Muscle of back (tissue), 11 donors: Measurements from ENCODE around the gene PFN4. TPM values are rescaled to one million over a fixed set of nuclear protein-coding genes. Genes with fewer than 3 reads are reported as not detected.

ENCODE experiments used
- DNase-seq, 3 donors: peaks; one replicate each; pipeline versions ENCODE4 v3.0.0 to v3.0.0-alpha.2; 2013
- polyA plus RNA-seq, 10 donors: library from polyadenylated mRNA; unstranded; fragments of 120-200 nt; gene quantifications; one replicate each; pipeline ENCODE4 v1.2.1, GENCODE V29; 2013; ENCODE audit not compliant: insufficient read length in 10 of 10

The PFN4 gene
- polyA plus RNA-seq, 10 donors, result 1.1 to 2.2 (median 1.4) TPM

DNA sequence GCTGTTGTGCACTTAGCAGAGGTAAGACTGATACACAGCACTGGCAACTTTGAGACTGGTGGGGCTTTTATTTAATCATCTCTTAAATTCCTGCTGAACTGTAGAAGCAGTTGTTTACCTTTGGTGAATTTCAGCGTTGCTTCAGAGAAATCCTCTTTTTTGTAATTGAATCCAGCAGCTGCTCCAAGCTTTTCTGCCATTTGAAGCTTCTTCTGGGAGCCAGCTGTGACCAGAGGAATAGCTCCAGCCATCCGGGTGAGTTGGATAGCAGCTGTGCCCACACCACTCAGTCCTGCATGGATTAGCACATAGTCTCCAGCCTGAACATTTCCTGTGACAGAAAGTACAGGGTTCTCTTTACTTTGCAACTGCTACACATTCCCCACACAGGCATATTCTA lies 42.4 kb downstream of the PFN4 start:
- DNase-seq, result peak in 1 of 3 donors; percentile 54

DNA sequence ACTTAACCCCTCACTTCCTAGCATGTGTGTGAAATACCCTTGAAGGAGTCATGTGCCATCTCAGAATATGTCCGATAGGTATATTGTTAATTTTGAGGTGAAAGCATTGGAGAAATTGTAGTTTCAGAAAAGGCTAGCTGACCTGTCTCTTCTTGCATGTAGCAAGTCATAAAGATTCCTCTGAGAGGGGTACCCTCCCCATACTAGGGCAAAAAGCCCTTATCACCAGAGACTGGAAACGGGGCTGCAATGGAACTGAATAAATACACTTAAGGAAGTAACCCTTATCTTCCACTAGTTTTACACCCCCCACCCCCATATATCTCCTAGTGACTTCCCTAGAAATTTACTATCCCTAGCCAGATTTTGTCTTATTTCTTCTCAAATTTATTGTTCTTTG lies 45.3 kb downstream of the PFN4 start:
- DNase-seq, result no peak

DNA sequence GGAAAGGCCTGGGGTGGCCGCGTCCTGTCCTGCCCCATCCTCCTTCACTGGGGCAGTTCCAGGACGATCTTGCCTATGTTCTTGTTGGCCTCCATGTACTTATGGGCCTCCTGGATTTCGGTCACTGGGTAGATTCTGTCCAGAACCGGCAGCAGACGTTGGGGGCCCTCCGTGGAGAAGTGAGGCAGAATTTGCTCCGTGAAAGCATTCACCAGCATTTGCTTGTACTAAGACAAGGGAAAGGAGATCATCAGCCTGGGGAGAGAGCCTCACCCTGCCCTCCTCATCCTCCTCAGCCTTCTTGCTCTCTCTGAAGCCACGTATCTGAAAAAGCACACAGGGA lies 45.6 kb downstream of the PFN4 start:
- peak in 1 of 3 donors; percentile 13 for DNase-seq

DNA sequence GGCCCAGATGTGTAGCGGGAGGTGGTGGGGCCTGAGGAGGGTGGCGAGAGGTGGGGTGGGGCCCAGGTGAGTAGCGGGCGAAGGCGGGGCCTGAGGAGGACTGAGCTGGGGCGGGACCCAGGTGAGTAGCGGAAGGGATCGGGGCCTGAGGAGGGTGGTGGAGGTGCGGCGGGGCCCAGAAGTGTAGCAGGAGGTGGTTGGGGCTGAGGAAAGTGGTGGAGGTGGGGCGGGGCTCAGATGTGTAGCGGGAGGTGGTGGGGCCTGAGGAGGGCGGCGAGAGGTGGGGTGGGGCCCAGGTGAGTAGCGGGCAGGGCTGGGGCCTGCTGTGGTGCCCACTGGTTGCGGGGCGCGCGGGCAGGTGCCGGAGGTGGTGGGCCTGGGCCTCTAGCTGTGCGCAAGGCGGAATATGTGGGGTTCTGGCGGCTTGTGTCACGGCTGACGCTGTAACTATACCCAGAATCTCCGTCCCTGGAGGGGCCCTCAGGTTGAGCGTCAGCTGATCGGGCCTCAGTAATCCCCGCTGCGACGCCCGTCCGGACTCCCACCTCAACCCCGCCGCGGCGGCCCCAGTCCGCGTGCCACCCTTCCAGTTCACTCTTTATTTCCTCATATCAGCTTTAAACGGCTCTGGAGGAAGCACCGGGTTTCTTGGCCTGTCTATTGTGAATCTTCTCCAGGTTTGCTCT lies 46.1 kb downstream of the PFN4 start:
- DNase-seq, result peak in 2 of 3 donors; percentile 11 to 64

DNA sequence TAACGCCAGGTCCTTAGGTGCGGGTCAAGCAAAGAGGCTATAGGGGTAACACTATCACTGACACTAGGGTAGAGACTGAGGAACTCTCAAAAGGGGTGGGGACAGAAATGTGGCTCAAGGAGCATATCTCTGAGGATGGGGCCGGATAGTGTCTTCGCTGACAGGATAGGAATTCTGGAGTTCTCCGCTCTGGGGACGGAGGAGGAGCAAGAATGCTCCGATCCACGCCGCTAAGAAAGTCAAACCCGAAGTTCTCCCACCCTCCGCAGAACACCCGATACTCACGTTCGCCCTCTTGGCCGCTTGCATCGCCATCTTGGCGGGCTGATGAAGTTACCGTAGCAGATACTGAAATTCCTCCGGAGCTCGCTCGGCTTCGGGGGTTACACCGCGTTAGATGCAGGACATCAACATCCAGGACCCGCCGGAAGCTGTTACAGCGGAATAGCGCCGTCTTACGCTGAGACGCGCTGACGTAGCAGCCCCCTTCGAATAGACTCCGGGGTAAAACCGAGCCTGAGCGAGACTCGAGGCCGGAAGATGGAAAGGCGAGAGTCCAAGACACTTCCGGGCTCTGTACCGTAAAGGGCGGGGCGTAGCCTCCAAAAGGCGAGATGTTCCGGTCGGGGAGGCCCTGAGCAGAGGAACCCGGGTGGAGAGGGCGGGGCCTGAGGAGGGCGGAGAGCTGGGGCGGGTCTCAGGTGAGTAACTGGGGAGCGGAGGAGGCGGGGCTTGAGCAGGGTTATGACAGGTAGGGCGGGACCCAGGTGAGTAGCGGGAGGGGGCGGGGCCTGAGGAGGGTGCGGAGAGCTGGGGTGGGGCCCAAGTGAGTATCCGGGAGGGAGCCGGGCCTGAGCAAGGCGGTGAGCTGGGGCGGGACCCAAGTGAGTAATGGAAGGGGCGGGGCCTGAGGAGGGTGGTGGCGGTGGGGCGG lies 47.0 kb downstream of the PFN4 start, which contains the start of gene SF3B6:
Gene SF3B6, minus strand, starts transcription at position 412 of the 934 bp plus-strand sequence. Its CDS starts 97 bp downstream, at position 315.
- peak; percentile 98 to 99 (median 98) for DNase-seq

DNA sequence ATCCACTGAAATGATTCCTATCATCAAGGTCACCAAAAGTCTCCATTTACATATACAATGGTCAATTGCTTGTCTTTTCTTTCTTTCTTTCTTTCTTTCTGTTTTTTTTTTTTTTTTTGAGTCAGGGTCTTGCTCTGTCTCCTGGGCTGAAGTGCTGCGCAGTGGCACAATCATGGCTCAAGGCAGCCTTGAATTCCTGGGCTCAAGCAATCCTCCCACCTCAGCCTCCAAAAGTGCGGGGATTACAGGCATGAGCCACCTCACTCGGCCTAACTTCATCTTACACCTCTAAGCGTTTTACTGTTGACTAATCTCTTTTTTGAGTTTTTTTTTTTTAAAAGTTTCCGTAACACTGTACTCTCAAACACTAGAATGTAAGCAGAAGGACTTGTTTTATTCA lies 47.9 kb downstream of the PFN4 start:
- no peak for DNase-seq

DNA sequence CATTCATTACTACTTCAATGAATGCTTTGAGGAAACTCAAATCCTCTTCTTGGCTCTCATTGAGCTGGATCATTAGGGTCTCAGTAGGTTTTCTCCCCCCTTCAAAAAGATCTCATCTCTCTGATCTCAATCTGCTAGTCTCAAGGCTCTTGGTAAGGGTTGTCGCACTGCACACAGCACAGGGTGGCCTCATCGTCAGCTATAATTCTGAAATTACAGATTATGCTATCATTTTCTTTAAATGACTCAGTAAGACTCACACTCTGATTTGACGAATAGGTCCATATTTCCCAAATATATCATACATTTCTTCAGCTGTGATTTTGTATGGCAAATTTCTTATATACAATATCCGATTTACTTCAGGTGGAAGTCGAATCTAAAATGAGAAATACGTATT lies 49.3 kb downstream of the PFN4 start:
- no peak for DNase-seq

DNA sequence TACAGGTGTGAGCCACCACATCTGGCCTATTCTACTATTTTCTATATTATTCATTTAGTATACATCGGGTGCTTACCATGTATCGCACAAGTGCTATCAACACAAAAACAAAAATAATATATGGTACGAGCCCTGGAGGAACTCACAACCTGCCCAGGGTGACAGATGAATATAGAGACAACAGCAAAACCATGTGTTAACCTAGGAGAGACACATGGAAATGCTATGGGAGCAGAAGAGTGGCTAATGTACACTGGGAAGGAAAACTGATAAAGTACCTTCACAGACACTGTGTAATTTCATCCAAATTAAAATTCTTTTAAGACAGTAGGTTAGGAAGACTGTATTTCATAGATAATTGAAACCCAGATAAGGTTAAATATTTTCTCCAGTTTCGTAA lies 50.9 kb downstream of the PFN4 start:
- DNase-seq, result no peak

DNA sequence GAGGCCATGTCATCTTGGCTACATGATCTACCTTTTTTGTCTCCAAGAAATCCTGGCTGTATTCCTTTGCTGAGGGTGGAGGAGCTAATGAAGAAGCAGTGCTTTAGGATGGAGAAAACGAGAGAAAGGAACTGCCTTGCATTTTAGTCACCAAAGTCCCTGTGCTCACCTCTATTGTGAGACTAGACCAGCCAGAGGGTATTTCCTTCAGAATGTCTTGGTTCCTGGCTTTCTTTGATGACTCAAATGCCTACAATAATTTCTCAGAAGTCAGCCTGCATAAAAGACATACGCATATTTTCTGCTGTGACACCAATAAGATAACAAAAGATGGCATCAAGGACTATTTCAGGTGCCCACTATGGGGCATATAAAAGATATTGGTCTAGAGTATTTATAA lies 57.8 kb downstream of the PFN4 start:
- DNase-seq, result no peak

Other genes with a start within 250 kb of the PFN4 start
- 10 to 100 TPM; 10.2 to 15.5 (median 12.9) TPM for gene ATAD2B, start 196.2 kb downstream of the PFN4 start, polyA plus RNA-seq
- gene UBXN2A, start 182.9 kb downstream of the PFN4 start, polyA plus RNA-seq, result 10 to 100 TPM; 16.7 to 24.0 (median 20.3) TPM
- 1 to 10 TPM; 1.8 to 3.5 (median 2.7) TPM for gene MFSD2B, start 113.2 kb downstream of the PFN4 start, polyA plus RNA-seq
- gene WDCP, start 75.9 kb downstream of the PFN4 start, polyA plus RNA-seq, result 10 to 100 TPM in 6 of 10 donors, 1 to 10 TPM in 4; 8.3 to 12.2 (median 10.4) TPM
- gene FKBP1B, start 73.6 kb downstream of the PFN4 start, polyA plus RNA-seq, result 1 to 10 TPM; 1.6 to 3.9 (median 2.6) TPM
- 100 to 1,000 TPM in 1 of 10 donors, 10 to 100 TPM in 9; 77.4 to 100 (median 89.4) TPM for gene SF3B6, start 47.0 kb downstream of the PFN4 start, polyA plus RNA-seq
- 10 to 100 TPM; 24.4 to 43.5 (median 34.0) TPM for gene TP53I3, start 38.5 kb downstream of the PFN4 start, polyA plus RNA-seq
- 10 to 100 TPM; 11.3 to 26.8 (median 13.7) TPM for gene FAM228B, start 135 bp upstream of the PFN4 start, polyA plus RNA-seq
- under 1 TPM; 0.11 to 0.52 (median 0.34) TPM for gene FAM228A, start 51.7 kb upstream of the PFN4 start, polyA plus RNA-seq
- 10 to 100 TPM; 14.4 to 23.3 (median 19.7) TPM for gene ITSN2, start 237.2 kb upstream of the PFN4 start, polyA plus RNA-seq